GM12873 (cell line): ENCODE results near the gene FGFR1OP2.

Experiments
- CTCF ChIP-seq: IDR thresholded peaks from 2 replicates; pipeline ENCODE4 v1.5.1; 2012; ENCODE audit warnings: low read depth, mild to moderate bottlenecking, moderate library complexity, low read length, control low read depth; ENCODE audit not compliant: insufficient read depth; ENCODE audit errors: missing control alignments

FGFR1OP2 gene

GRCh38 chr12:27002141-27002540, 63.9 kb downstream of the FGFR1OP2 start:
- TF ChIP-seq CTCF: no peak

DNA sequence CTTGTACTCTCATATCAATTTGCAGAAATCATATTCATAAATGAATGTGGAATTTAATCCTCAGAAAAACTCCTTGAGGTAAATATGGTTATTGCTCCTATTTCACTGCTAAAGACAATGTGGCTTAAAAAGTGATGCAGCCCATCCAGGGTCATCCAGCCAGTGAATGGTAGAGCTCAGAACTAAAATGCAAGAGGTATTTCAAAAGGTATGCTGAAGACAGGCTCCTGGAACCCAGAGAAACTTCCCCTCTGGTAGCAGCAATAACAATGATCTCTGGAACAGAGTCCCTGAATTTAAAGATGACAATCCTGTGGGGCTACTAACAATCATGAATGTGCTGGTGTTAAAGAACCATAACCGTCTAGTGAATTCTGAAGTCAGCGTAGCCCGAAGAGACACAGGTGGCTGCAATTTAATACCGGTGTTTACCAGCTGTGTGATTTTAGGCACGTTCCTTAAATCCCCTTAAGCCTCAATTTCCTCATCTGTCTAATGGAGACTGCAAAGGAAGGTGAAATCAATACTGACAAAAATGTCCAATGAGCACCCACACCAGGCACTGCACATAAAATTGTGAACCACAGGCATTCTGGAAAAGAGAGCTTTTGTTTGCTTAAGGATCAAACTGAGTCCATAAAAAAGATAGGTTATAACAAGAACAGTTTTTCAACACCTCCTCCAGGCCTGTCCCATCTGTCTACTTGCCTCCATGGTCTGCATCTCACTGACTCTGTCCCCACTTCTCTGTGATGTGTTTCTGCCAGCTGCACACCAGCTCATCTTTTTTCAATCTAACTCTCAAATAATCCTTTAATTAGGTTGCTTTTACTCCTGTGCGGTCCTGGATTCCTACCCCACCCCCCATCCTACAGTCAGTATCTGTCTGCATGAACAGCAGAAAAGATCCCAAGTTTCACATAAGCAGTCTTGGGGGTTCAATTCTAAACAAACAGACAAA, 65.4 kb downstream of the FGFR1OP2 start:
- no peak for TF ChIP-seq CTCF

DNA sequence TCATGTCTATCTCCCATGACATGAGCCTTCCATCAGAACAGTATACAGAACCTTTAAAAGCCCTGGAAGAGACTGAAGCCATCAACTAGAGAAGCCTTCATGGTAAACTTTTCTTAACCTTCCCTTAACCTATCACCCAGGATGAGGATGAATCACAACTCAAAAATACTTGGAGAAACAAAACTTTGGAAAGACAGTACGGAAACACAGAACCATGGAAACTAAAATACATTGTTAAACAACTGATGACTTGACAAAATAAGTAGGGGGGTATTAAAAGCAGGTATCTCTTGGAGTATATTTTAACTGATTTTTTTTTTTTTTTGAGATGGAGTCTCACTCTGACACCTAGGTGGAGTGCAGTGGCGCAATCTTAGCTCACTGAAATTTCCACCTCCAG, 67.2 kb downstream of the FGFR1OP2 start:
- TF ChIP-seq CTCF: no peak

DNA sequence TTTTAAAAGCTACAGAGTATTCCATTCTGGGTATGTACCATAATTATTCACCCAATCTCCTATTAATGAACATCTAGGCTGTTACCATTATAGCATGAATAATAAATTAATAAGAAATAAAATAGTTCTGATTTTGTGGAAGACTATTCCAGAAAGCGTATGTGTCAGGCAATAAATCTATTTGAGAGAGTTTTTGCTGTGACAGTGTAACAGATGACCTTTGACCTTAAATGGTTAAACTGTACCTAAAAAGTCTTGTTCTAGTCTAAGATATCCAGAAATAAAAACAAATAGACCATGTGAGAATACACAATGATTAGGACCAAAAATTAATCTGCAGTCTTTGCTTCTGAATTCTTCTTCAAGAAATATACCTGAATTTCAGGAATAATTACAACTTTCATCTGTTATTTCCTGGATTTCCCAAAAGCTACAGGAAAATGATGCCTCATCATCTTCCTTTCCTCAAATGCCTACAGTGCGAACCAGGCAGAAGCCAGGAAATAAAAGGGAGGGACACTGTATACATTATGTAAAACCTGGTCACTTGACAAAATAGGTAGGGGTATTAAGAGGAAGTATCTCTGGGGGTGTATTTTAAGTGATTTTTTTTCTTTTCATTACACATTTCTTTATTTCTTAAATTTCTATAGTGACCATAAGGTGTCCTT, 68.7 kb downstream of the FGFR1OP2 start:
- TF ChIP-seq CTCF: no peak

GRCh38 chr12:27008081-27008480, 69.8 kb downstream of the FGFR1OP2 start:
- no peak for TF ChIP-seq CTCF

GRCh38 chr12:27009881-27010301, 71.6 kb downstream of the FGFR1OP2 start:
- TF ChIP-seq CTCF: peak; percentile 7

- TF ChIP-seq CTCF: no peak
Observed at GRCh38 chr12:27012239-27012981, 74.1 kb downstream of the FGFR1OP2 start.
